ENCODE measurements around the gene CCDC149.
"Not testable (repeated sequence)": the region's sequence is repeated elsewhere in the genome, so short reads cannot be mapped to it uniquely, and the experiment has no call there.

Gene CCDC149

DNA sequence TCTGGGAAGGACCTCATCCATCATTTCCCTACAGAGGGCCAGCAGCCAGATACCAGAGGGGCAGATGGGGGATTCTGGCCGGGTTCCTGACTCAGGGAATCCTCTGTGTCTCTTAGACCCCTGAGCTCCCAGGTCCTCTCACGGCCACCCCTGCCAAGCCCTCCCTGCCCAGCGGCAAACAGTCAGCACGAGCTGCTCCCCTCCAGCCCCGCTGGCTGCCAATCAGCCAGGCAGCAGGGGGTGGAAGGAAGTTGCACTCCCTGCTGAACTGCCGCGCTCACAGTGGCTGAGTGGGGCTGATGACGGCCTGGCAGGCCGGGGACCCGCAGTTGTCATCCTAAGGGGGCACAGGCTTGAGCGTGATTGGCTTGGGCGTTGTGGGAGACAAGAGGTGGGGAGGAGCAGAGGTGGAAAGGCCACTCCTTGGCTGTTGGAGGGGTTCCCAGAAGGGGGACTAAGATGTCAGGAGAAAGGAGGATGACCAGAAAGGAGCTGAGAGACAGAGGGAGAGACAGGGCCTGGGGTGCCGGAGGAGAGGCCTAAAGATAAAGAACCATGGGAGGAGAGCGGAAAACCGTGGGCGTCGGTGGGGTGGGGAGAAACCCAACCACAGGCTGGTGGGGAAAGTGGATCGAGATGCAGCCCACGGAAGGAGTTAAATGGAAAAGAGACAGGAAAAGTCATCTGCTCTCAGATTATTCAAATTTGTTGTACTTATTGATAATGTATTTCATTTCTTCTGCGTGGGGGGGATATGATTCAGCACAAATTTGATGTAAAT lies 4.4 kb upstream of the CCDC149 start:
- DNase-seq (ENCODE audit: low spot score) = no peak

DNA sequence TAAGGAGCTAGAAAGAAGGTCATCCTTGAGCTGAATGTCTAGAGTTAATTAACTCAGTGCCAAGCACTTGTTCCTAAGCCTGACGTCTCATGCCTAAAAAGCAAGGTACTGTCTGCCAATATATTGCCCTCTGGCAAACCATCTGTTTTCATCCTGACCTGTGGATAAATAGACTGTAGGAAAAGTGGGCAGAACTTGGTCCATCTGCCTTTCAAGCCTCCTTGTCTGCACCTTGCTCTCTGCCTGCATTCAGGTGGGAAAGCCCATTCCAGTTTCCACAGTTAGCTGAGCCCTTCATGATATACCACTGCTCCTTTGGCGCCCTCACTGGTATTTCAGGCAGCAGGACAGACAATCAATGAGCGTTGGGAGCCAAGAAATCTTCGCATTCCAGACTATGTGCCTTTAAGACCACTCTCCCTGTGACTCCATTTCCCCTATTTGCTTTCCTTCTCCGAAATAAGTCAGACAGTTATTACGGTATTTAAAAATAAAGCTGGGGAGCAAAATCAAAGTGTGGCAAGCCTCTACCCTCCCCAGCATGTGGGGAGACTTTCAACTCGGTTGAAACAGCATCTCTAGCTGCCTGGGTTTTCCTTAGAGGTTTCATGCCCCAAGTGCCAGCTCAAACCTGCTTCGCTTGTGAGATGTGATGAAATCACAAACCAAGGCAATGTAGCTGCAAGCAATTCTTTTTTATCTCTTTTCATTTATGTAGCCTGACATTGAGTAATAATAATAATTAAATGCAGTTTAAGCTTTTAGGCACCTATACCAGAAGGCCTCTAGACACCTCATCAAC lies 2.5 kb upstream of the CCDC149 start:
- DNase-seq (ENCODE audit: low spot score) = no peak

DNA sequence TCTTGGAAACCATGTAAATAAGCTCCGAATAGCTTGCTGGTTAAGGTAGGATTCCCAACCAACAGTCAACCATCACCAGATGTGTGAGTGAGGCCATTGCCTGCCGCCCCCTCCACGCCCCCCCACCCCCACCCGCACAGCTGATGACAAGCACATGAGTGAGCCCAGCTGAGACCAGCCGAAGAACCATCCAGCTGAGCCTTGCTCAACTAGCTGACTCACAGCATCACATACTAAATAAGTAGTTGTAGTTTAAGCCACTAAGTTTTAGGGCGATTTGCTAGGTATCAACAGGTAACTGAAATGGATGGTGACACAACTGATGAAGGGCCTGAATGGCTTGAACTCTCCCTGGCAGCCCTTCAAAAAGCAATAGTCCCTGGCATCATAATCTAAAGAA lies 1.6 kb upstream of the CCDC149 start:
- DNase-seq (ENCODE audit: low spot score) = no peak

DNA sequence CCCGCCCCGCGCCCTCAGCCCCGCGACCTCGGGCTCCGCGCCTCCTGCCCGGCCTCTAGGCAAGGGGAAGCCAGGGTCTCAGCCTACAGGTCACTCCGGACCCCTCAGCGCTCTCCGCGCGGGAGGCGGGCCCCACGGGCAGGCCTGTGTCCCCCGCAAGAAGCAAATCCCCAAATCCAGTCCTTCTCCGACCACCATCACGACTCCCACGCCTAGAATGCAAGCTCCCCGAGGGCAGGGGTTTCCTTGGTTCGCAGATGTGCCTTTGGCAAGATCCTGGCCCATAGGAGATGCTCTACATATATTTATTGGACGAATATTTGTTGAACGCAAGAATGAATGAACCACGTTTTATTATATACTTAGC lies 260 bp upstream of the CCDC149 start:
- DNase-seq (ENCODE audit: low spot score) = no peak

DNA sequence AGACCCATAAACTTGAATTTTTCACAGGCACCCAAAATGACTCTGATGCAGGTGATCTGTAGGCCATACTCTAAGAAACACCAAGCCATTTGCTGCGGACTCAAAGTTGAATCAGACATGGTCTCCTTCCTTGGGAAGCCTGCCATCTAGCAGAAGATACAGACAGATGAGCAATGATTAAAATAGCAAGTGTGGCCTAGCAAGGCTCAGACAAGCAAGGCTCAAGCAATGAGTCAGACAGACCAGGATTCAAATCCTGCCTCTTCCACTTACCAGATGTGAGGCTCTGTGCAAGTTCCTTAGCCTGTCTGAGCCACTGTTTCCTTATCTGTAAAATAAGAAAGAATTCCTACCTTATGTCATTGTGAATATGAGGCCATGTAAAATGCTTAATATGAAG lies 2.3 kb downstream of the CCDC149 start:
- no peak for DNase-seq (ENCODE audit: low spot score)

GRCh38 chr4:24909606-24910005 lies 3.2 kb downstream of the CCDC149 start:
- DNase-seq (ENCODE audit: low spot score) = not testable (repeated sequence)

GRCh38 chr4:24897639-24898038 lies 15.2 kb downstream of the CCDC149 start:
- DNase-seq (ENCODE audit: low spot score) = no peak

DNA sequence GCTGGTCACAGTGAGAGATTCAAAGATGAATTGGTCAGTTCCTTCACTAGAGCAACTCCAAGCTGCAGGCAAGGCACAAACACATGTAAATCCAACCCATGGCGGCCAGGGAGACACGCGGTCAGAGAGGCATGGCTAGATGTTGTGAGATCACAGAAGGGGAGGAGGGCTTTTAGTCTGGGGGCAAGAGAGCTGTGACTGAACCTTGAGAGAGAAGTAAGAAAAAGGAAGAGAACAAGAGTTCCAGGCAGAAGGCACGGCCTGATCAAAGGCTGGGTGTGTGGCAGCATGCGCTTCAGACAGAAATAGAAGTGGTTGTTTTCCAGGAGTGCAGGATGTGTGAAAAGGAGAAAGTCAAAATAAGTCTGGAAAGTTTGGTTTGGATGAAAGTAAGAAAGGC lies 15.9 kb downstream of the CCDC149 start:
- DNase-seq (ENCODE audit: low spot score) = no peak

GRCh38 chr4:24896056-24896455 lies 16.8 kb downstream of the CCDC149 start:
- no peak for DNase-seq (ENCODE audit: low spot score)

DNA sequence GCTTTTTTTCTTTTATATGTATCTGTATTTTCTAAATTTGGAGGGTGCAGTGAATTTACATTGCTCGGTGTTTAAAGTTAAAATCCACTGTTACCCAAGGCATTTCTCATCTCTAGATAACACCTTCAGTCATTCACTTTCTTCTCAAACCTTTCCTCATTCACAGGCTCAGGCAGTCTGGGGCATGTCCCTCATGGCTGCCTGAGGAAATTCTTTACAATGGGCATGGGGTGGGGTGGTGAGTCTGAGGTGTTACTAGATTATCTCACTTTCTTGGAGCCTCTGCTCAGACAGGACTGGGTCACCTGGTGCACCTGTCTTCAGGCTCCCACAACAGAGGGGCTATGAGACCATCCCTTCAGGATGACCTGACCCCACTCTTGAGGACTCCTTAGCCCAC lies 17.4 kb downstream of the CCDC149 start:
- DNase-seq (ENCODE audit: low spot score) = no peak

DNA sequence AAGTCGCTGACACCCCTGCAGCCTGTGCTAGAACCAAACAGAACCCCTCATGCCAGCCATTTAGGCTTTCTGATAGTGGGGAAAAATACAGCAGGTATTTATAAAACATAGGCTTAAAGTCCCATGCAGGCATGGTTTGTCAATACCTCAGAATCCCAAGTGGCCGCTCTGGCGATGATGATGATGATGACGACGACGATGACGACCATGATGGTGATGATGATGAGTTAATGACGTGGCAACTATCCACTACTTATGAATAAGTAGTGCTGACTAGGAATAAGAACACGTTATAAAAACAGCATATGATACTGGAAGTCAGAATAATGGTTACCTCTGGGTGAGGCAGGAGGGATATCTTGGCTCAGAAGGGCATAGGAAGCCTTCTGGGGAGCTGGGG lies 18.0 kb downstream of the CCDC149 start:
- DNase-seq (ENCODE audit: low spot score) = no peak

- no peak for DNase-seq (ENCODE audit: low spot score)
Observed at GRCh38 chr4:24894243-24894642, 18.6 kb downstream of the CCDC149 start.

DNA sequence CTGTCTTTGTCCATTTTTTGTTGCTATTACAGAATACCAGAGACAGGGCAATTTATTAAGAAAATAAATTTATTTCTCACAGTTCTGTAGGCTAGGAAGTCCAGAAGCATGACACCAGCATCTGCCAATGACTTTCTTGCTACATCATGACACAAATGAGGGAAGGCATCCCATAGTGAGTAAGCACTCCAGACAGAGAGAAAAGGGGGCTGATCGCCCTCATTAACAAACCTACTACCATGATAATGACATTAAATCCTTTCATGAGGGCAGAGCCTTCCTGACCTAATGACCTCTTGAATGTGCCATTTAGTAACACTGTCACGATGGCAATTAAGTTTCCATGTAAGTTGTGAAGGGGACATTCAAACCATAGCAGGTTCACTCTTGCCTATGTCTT lies 20.1 kb downstream of the CCDC149 start:
- DNase-seq (ENCODE audit: low spot score) = no peak

GRCh38 chr4:24892278-24892677 lies 20.6 kb downstream of the CCDC149 start:
- DNase-seq (ENCODE audit: low spot score) = no peak

DNA sequence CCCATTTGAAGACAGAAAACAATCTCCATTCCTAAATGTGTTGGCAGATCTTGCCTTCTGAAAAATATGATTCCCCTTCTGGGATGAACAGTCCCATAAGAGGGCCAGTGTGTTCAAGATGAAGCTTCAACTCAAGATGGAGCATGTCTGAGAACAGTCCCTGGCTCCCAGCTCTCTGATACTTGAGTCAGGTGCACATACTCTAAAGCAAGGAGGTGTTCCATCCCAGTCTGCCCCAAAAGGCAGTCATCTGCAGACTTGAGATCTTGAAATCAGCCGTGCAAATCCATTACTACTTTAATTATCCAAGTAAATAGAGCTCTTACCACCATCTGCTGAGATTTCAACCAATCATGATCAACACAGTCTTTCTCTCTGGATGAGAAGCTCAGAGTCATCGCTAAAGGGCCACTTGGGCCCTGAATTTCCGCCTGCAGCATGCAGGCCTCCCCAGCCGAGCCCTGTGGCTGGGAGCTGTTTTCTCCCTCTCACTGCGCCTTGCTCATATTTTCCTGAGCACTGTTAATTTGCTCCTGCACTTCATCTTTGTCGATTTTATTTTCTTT lies 22.2 kb downstream of the CCDC149 start:
- DNase-seq (ENCODE audit: low spot score) = no peak

DNA sequence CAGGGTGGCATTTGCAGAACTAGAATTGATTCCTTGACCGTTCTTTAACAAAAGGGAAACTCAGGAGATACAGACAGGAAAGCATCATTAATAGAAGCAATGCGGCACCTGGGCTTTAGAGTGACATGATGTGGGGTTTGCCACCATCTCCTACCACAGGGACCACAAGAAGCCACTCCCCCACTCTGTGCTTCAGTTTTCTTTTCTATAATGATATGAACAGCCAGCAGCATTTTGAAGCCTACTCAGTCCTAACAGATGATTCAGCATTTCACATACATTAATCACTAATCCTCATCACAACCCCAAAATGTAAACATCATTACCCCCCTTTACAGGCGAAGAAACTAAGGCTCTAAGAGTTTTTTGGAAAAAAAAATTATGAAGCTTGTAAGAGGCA lies 22.9 kb downstream of the CCDC149 start:
- DNase-seq (ENCODE audit: low spot score) = no peak

DNA sequence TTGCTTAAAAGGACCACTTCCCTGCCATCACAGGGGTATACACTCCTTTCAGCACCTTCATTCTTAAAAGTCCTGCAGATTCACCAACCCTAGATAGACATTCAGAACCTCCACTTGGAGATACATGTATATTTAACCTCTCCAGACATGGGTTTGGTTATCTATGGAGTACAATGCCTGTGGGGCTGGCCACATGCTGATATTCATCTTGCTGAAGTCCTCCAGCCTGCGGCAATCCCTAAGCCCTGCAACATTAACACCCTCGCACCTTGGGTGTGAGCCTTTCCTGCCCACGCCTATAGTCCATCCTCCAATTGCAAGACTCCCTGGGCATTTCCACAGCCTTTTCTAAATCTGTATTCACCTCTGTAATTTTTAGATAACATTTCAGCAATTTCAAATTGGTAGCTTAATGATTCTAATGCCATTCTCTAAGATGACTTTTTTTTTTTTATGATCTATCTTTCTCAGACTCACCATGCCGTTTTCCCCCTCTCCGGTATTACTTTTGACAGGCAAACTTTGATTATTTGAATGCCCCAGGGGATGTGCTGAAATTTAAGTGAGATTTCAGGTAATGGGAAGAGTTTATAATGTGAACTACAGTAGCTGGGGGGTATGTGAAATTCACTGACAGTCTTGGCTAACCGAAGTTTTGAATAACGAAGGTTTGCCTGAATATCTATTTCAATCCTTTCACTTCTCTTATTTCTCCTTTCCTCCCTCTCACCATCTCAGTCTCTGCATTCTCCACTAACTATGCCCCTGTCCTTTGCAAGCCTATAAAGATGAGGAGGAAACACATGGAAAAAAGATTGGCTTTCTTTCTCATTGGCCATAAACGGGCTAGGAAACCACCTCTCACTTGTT lies 24.1 kb downstream of the CCDC149 start:
- DNase-seq (ENCODE audit: low spot score) = no peak

DNA sequence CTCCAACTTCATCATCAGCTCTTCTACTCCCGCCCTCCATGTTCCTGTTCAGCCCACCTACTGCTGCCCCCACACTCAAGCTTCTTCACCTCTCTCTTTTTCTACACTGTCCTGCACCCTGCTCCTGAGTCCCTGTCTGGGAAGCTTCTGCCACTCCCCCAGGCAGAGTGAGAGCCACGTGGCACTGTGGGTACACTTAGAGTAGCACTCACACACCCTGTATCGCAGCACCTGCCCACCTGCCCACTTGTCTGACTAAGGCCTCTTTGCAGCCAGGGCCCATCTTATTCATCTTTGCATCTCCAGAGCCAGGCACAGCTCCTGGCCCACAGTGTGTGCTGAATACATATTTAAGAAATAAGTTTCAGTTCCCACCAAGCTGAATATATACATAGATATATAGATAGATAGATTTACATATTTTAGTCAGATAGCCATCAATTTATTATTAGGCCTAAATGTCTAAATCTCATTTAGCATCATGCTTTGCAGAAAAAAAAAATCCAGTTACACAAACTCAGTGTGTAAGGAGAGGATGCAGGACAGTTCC lies 24.9 kb downstream of the CCDC149 start:
- no peak for DNase-seq (ENCODE audit: low spot score)

- DNase-seq (ENCODE audit: low spot score) = no peak
Observed at GRCh38 chr4:24886596-24886995, 26.2 kb downstream of the CCDC149 start.

DNA sequence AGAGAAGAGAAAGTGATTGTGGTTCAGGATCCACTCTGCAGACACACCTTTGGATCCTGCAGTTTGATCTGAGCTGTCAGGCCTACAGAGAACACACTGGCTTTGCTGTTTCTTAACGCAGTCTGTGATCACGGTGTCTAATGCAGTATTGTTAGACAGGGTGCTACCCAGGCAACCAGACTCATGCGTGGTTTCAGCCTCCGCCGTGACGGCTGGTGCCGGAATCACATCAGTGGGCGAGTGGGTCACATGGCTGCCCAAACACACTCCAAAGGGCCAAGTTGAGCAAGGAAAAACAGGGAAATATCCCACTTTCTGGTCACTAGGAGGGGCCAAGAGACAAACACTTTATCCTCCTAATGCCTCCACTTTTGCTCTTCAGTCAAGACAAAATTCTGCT lies 27.5 kb downstream of the CCDC149 start:
- no peak for DNase-seq (ENCODE audit: low spot score)

DNA sequence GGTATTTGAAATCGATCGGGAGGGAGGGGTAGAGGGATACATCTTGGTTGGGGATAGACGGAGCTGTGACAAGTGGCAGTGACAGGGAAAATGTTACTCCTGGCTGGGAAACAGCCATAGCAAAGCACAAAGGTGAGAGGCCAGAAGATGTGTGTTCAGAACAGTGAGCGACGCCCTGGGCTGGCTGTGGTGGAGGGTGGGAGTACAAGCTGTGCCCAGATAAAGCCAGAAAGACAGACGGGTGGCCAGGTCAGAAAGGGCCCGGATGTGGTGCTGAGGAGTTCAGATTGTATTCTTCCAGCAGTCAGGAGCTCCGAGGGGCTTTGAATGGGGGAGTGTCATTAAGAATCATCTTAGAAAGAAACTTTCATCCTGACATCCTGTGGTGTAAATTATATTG lies 27.9 kb downstream of the CCDC149 start:
- no peak for DNase-seq (ENCODE audit: low spot score)
